Calu3 (cell line): Measurements from ENCODE around the gene NEK7. TPM values are rescaled to one million over a fixed set of nuclear protein-coding genes. Genes with fewer than 3 reads are reported as not detected.

Experiments used
- BruUV-seq: library from RNA; stranded (reverse); fragments of 400-500 nt; replicated peaks from 2 replicates; lab custom pipeline; 2021; lab: Mats Ljungman, UMichigan
- CTCF ChIA-PET: fragments of 300-600 bp; sonication (Branson Sonifier 250); formaldehyde crosslinking; loops from one replicate; lab custom pipeline; 2022; ENCODE audit warnings: antibody characterized with exemption; lab: Charles Lee
- DNase-seq: peaks from one replicate; pipeline ENCODE4 v3.0.0; 2022
- H3K27ac Mint-ChIP-seq: one replicate; pipeline ENCODE4 v1.8.0; 2022; ENCODE audit warnings: mixed read lengths; ENCODE audit not compliant: unreplicated experiment
- H3K27me3 Mint-ChIP-seq: one replicate; pipeline ENCODE4 v1.8.0; 2022; ENCODE audit warnings: mixed read lengths; ENCODE audit not compliant: unreplicated experiment
- H3K36me3 Mint-ChIP-seq: one replicate; pipeline ENCODE4 v1.8.0; 2022; ENCODE audit warnings: mild to moderate bottlenecking, moderate library complexity, mixed read lengths; ENCODE audit not compliant: insufficient read depth, unreplicated experiment
- H3K4me1 Mint-ChIP-seq: one replicate; pipeline ENCODE4 v1.8.0; 2022; ENCODE audit warnings: mild to moderate bottlenecking, low read depth, mixed read lengths; ENCODE audit not compliant: unreplicated experiment
- H3K4me3 Mint-ChIP-seq: one replicate; pipeline ENCODE4 v1.8.0; 2022; ENCODE audit warnings: mild to moderate bottlenecking, low read depth, moderate library complexity, mixed read lengths; ENCODE audit not compliant: unreplicated experiment
- H3K9me3 Mint-ChIP-seq: one replicate; pipeline ENCODE4 v1.8.0; 2022; ENCODE audit warnings: low read depth, mixed read lengths; ENCODE audit not compliant: unreplicated experiment
- intact Hi-C: fragments of 100-400 bp; cut with micrococcal nuclease; formaldehyde crosslinking; loops from one replicate; pipeline ENCODE4 v1.10.0; 2022; ENCODE audit not compliant: unreplicated experiment
- total RNA-seq: library from RNA; stranded (reverse); gene quantifications from 2 replicates; pipeline ENCODE4 v1.2.3, GENCODE V29; 2022
- TF ChIP-seq, protein P1 (sequence below): fragments of 200-600 bp; IDR thresholded peaks from one replicate; pipeline ENCODE4 v1.8.0; 2022; ENCODE audit warnings: antibody characterized with exemption; ENCODE audit not compliant: unreplicated experiment

NEK7 gene
- total RNA-seq, 1 experiment from 2014 or later: 145 TPM

DNA sequence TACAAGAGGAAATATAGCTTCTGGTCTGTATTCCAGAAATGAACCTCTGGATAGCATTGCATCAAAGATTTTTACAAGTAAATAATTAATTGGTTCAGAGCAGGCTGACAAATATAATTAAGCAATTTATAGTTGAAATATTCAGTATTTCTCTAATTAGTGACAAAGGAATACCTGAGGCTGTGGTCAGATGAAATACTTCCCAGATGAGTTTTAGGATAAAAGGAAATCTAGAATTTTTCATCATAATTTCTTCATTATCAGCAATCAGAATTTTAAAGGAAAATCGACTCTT is 112.8 kb downstream of the NEK7 start:
- DNase-seq: no peak
- H3K4me3 Mint-ChIP-seq: no peak overlapping the region
- no peaks in the 10 kb centered on the region for H3K9me3 Mint-ChIP-seq
- H3K4me1 Mint-ChIP-seq: peaks cover 39% of the 10 kb centered on the region
- intact Hi-C loops: loop anchor here (5.0 kb wide), 1 partner anchor 112 kb away; the partner anchor contains the start of gene NEK7
- no peaks in the 10 kb centered on the region for H3K27me3 Mint-ChIP-seq
- BruUV-seq: no TSS peak
- TF ChIP-seq, protein P1, sequence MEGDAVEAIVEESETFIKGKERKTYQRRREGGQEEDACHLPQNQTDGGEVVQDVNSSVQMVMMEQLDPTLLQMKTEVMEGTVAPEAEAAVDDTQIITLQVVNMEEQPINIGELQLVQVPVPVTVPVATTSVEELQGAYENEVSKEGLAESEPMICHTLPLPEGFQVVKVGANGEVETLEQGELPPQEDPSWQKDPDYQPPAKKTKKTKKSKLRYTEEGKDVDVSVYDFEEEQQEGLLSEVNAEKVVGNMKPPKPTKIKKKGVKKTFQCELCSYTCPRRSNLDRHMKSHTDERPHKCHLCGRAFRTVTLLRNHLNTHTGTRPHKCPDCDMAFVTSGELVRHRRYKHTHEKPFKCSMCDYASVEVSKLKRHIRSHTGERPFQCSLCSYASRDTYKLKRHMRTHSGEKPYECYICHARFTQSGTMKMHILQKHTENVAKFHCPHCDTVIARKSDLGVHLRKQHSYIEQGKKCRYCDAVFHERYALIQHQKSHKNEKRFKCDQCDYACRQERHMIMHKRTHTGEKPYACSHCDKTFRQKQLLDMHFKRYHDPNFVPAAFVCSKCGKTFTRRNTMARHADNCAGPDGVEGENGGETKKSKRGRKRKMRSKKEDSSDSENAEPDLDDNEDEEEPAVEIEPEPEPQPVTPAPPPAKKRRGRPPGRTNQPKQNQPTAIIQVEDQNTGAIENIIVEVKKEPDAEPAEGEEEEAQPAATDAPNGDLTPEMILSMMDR: no peak
- CTCF ChIA-PET: interaction anchor here (0.7 to 1.0 kb wide), 2 partner anchors 13 to 198 kb away, joined by 3 read pairs; no protein-coding TSS in a partner anchor
- no peak overlapping the region for H3K27ac Mint-ChIP-seq
- H3K36me3 Mint-ChIP-seq: peaks cover 12% of the 10 kb centered on the region

DNA sequence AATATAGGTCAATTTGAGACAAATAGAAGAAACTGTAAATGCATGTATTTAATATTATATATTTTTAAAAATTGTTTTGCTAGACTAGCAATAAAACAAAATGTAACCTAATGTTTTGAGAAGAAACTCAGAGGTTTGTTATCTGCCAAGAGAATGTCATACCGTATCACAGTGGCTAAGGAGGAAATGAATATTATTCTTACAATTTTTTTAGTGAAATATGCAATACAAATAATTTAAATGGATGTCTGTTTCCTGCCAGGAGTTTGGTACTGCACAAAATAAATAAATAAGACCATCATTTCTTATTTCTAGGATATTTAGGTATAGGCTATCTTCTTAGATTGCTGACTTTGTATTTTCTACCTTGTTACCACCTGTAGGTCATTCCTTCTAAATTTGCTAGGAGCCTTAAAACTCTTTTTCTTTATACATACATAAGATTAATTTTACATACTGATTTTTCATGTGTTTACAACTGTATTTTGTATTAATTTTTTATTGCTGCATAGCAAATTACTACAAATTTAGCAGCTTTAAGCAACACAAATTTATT is 113.6 kb downstream of the NEK7 start:
- BruUV-seq: no TSS peak
- Mint-ChIP-seq H3K4me1 (peaks cover 32% of the 10 kb centered on the region), H3K4me3 (no peak overlapping the region), H3K27me3 (no peaks in the 10 kb centered on the region), H3K27ac (no peak overlapping the region), H3K36me3 (peaks cover 6% of the 10 kb centered on the region), H3K9me3 (no peaks in the 10 kb centered on the region)
- no peak for DNase-seq
- intact Hi-C loops: loop anchor here (10.0 kb wide), 1 partner anchor 174 kb away; no protein-coding TSS in a partner anchor
- CTCF ChIA-PET: no interaction called here
- TF ChIP-seq, protein P1: no peak

DNA sequence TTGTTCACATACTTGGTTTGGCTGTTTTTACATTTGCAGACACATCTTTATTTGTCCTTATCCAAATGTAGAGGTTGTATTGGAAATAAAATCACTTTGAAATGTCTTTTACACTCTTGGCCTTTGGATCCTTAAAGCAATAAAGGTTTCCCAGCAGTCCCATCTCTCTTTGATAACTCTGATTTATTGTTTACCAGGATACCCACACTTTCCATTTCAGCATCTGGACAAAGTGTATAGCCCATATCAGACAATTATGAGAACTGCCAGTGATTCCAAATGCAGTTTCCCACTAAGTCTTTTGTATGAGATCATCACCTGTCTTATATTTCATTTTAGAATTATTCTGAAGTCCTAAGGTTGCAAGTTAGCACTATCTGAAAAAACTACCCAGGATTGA is 114.7 kb downstream of the NEK7 start:
- H3K27me3 Mint-ChIP-seq: no peaks in the 10 kb centered on the region
- intact Hi-C loops: loop anchor here (10.0 kb wide), 1 partner anchor 173 kb away; no protein-coding TSS in a partner anchor
- no peak overlapping the region for H3K4me3 Mint-ChIP-seq
- no peaks in the 10 kb centered on the region for H3K9me3 Mint-ChIP-seq
- TF ChIP-seq, protein P1: no peak
- no TSS peak for BruUV-seq
- H3K27ac Mint-ChIP-seq: no peak overlapping the region
- CTCF ChIA-PET: no interaction called here
- no peak for DNase-seq
- peaks cover 27% of the 10 kb centered on the region for H3K4me1 Mint-ChIP-seq
- H3K36me3 Mint-ChIP-seq: peaks cover 12% of the 10 kb centered on the region

DNA sequence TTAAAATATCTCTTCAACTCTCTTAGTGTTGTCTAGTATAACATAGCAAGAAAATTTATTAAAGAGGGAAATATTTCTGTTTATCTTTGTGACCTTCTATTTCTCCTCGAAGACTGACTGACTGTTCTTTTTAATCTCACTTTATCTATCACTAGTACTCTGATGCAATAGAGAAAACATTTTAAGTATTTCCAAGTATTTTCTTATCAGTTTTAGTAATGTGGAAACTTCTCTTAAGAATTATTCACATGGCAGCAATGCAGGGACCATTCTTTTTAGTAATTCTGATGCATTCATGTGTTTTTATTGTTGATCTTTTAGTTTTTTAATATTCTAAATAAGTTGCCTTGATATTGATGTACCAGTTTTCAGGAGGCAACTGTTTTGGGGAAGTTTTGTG is 115.7 kb downstream of the NEK7 start:
- intact Hi-C loops: loop anchor here (10.0 kb wide), 1 partner anchor 172 kb away; no protein-coding TSS in a partner anchor
- Mint-ChIP-seq H3K36me3 (peaks cover 12% of the 10 kb centered on the region), H3K27ac (peak overlapping the region; percentile 20), H3K4me3 (no peak overlapping the region), H3K27me3 (no peaks in the 10 kb centered on the region), H3K4me1 (peaks cover 27% of the 10 kb centered on the region), H3K9me3 (no peaks in the 10 kb centered on the region)
- no peak for DNase-seq
- TF ChIP-seq, protein P1: no peak
- BruUV-seq: no TSS peak
- CTCF ChIA-PET: no interaction called here
